Measurements from ENCODE around the gene LCLAT1.

Gene LCLAT1

GRCh38 chr2:30527411-30527810 is 80.4 kb downstream of the LCLAT1 start:
- no peak for DNase-seq

GRCh38 chr2:30527859-30528258 is 80.8 kb downstream of the LCLAT1 start:
- DNase-seq: no peak

- no peak for DNase-seq
Measured at GRCh38 chr2:30530346-30530745, 83.3 kb downstream of the LCLAT1 start.

GRCh38 chr2:30541680-30542079 is 94.6 kb downstream of the LCLAT1 start:
- no peak for DNase-seq

GRCh38 chr2:30545875-30546274 is 98.8 kb downstream of the LCLAT1 start:
- DNase-seq: no peak

- DNase-seq: no peak
Measured at GRCh38 chr2:30548386-30548785, 101.3 kb downstream of the LCLAT1 start.

GRCh38 chr2:30549096-30549495 is 102.0 kb downstream of the LCLAT1 start:
- no peak for DNase-seq

- no peak for DNase-seq
Measured at GRCh38 chr2:30559544-30560275, 112.7 kb downstream of the LCLAT1 start.

- DNase-seq: no peak
Measured at GRCh38 chr2:30561349-30561748, 114.3 kb downstream of the LCLAT1 start.

GRCh38 chr2:30565851-30566358 is 118.9 kb downstream of the LCLAT1 start:
- no peak for DNase-seq

- DNase-seq: no peak
Measured at GRCh38 chr2:30566631-30567030, 119.6 kb downstream of the LCLAT1 start.

- DNase-seq: no peak
Measured at GRCh38 chr2:30567317-30567716, 120.3 kb downstream of the LCLAT1 start.

GRCh38 chr2:30569946-30570345 is 122.9 kb downstream of the LCLAT1 start:
- no peak for DNase-seq

GRCh38 chr2:30577151-30577550 is 130.1 kb downstream of the LCLAT1 start:
- no peak for DNase-seq

GRCh38 chr2:30580391-30580790 is 133.3 kb downstream of the LCLAT1 start:
- no peak for DNase-seq

- no peak for DNase-seq
Measured at GRCh38 chr2:30582521-30582920, 135.5 kb downstream of the LCLAT1 start.

GRCh38 chr2:30583204-30583749 is 136.2 kb downstream of the LCLAT1 start:
- no peak for DNase-seq

GRCh38 chr2:30584116-30584515 is 137.1 kb downstream of the LCLAT1 start:
- DNase-seq: no peak

GRCh38 chr2:30588994-30589393 is 141.9 kb downstream of the LCLAT1 start:
- DNase-seq: no peak

GRCh38 chr2:30590407-30590806 is 143.4 kb downstream of the LCLAT1 start:
- no peak for DNase-seq

- DNase-seq: no peak
Measured at GRCh38 chr2:30591186-30591585, 144.1 kb downstream of the LCLAT1 start.

- no peak for DNase-seq
Measured at GRCh38 chr2:30601375-30601774, 154.3 kb downstream of the LCLAT1 start.

GRCh38 chr2:30605197-30605596 is 158.2 kb downstream of the LCLAT1 start:
- no peak for DNase-seq

GRCh38 chr2:30608643-30609042 is 161.6 kb downstream of the LCLAT1 start:
- DNase-seq: no peak

- no peak for DNase-seq
Measured at GRCh38 chr2:30611583-30611982, 164.5 kb downstream of the LCLAT1 start.
